ENCODE measurements around the gene FLNC.

DNA sequence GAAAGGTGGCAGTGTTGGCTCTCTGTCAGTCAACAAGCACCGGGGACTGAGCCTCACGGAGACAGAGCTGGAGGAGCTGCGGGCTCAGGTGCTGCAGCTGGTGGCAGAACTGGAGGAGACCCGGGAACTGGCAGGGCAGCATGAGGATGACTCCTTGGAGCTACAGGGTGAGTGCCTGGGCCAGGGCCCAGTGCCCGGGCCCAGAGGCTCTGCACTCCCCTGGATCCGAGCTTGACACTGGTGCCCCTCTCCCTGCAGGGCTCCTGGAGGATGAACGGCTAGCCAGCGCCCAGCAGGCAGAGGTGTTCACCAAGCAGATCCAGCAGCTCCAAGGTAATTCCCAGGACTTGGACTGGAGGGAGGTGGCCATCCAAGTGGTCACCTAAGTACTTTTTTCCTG is 35.8 kb upstream of the FLNC start:
- TF ChIP-seq CTCF (conservative IDR thresholded peaks at IDR 0.05; ENCODE audit: low read depth, low read length) (no peak), CEBPB (IDR thresholded peaks at IDR 0.05; ENCODE audit: low read depth, low read length) (no peak), POLR2A (IDR thresholded peaks at IDR 0.05; ENCODE audit: low read depth, low read length) (no peak), RAD21 (IDR thresholded peaks at IDR 0.05; ENCODE audit: low read length) (no peak), FOS (IDR thresholded peaks at IDR 0.05; ENCODE audit: low read depth, low read length) (no peak), RCOR1 (IDR thresholded peaks at IDR 0.05; ENCODE audit: insufficient replicate concordance, low read length) (no peak), USF2 (IDR thresholded peaks at IDR 0.05; ENCODE audit: low read depth, low read length) (no peak), CHD1 (IDR thresholded peaks at IDR 0.05; ENCODE audit: low read depth, low read length) (no peak), BHLHE40 (IDR thresholded peaks at IDR 0.05; ENCODE audit: low read depth, low read length) (no peak), MXI1 (IDR thresholded peaks at IDR 0.05; ENCODE audit: borderline replicate concordance, low read depth, low read length) (no peak), MAZ (IDR thresholded peaks at IDR 0.05; ENCODE audit: borderline replicate concordance, low read depth, low read length) (no peak), RFX5 (IDR thresholded peaks at IDR 0.05; ENCODE audit: low read depth, low read length) (no peak)
- TF ChIP-seq, protein P1, sequence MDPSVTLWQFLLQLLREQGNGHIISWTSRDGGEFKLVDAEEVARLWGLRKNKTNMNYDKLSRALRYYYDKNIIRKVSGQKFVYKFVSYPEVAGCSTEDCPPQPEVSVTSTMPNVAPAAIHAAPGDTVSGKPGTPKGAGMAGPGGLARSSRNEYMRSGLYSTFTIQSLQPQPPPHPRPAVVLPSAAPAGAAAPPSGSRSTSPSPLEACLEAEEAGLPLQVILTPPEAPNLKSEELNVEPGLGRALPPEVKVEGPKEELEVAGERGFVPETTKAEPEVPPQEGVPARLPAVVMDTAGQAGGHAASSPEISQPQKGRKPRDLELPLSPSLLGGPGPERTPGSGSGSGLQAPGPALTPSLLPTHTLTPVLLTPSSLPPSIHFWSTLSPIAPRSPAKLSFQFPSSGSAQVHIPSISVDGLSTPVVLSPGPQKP (IDR thresholded peaks at IDR 0.05; ENCODE audit: borderline replicate concordance, low read depth, low read length): no peak

All from IMR-90 (cell line).